Effector CD8-positive, alpha-beta T cell (primary cell): ENCODE results near the gene NEXN.
"Not testable (repeated sequence)": the region's sequence is repeated elsewhere in the genome, so short reads cannot be mapped to it uniquely, and the experiment has no call there.

ENCODE experiments used
- DNase-seq: peaks from one replicate; lab custom pipeline; 2025; lab: John Stamatoyannopoulos, UW

Gene NEXN

GRCh38 chr1:77961392-77961791 is 73.0 kb downstream of the NEXN start:
- no peak for DNase-seq

GRCh38 chr1:77966291-77966690 is 77.9 kb downstream of the NEXN start:
- no peak for DNase-seq

GRCh38 chr1:77970192-77970591 is 81.8 kb downstream of the NEXN start:
- DNase-seq = no peak

- no peak for DNase-seq
These were observed 83.7 kb downstream of the NEXN start for GRCh38 chr1:77972080-77972479.

- no peak for DNase-seq
These were observed 87.0 kb downstream of the NEXN start for GRCh38 chr1:77975386-77975785.

- DNase-seq = no peak
These were observed 87.5 kb downstream of the NEXN start for GRCh38 chr1:77975907-77976306.

GRCh38 chr1:77976433-77977076 is 88.1 kb downstream of the NEXN start:
- no peak for DNase-seq

GRCh38 chr1:77977989-77978292 is 89.5 kb downstream of the NEXN start:
- DNase-seq = no peak

- DNase-seq = peak; percentile 57
These were observed 90.0 kb downstream of the NEXN start for GRCh38 chr1:77978293-77978968.

GRCh38 chr1:77978969-77979876 is 90.8 kb downstream of the NEXN start, which contains the start of gene FUBP1:
Gene FUBP1 (minus strand): TSS chr1:77979072. CDS start chr1:77979004, 68 bp downstream.
- peak; percentile 92 for DNase-seq

GRCh38 chr1:77983352-77983996 is 95.0 kb downstream of the NEXN start:
- not testable (repeated sequence) for DNase-seq

- DNase-seq = no peak
These were observed 95.6 kb downstream of the NEXN start for GRCh38 chr1:77983997-77984355.

- DNase-seq = no peak
These were observed 96.2 kb downstream of the NEXN start for GRCh38 chr1:77984629-77985028.

GRCh38 chr1:77986810-77987209 is 98.4 kb downstream of the NEXN start:
- DNase-seq = no peak

GRCh38 chr1:77987919-77988318 is 99.5 kb downstream of the NEXN start:
- no peak for DNase-seq

GRCh38 chr1:77989744-77990143 is 101.3 kb downstream of the NEXN start:
- no peak for DNase-seq

GRCh38 chr1:77990629-77991204 is 102.3 kb downstream of the NEXN start:
- DNase-seq = no peak

- no peak for DNase-seq
These were observed 103.2 kb downstream of the NEXN start for GRCh38 chr1:77991638-77992037.
